Measurements from ENCODE around the gene DUS1L.

DUS1L gene

GRCh38 chr17:82065638-82066303, at the start of gene DUS1L:
Gene DUS1L, minus strand, starts transcription at chr17:82065804. Its CDS starts 745 bp downstream, at chr17:82065059.
- peak; percentile 78 for DNase-seq

- DNase-seq: no peak
Measured at GRCh38 chr17:82114872-82115271, 49.3 kb upstream of the DUS1L start.

- no peak for DNase-seq
Measured at GRCh38 chr17:82114447-82114846, 48.8 kb upstream of the DUS1L start.

GRCh38 chr17:82113941-82114340, 48.3 kb upstream of the DUS1L start:
- no peak for DNase-seq

- DNase-seq: no peak
Measured at GRCh38 chr17:82113422-82113821, 47.8 kb upstream of the DUS1L start.

- peak; percentile 61 for DNase-seq
Measured at GRCh38 chr17:82112914-82113311, 47.3 kb upstream of the DUS1L start.

- no peak for DNase-seq
Measured at GRCh38 chr17:82112181-82112913, 46.7 kb upstream of the DUS1L start.

- no peak for DNase-seq
Measured at GRCh38 chr17:82110298-82110697, 44.7 kb upstream of the DUS1L start.

- no peak for DNase-seq
Measured at GRCh38 chr17:82108961-82109475, 43.4 kb upstream of the DUS1L start.

- no peak for DNase-seq
Measured at GRCh38 chr17:82108496-82108945, 42.9 kb upstream of the DUS1L start.

GRCh38 chr17:82108038-82108437, 42.4 kb upstream of the DUS1L start:
- no peak for DNase-seq

- DNase-seq: peak; percentile 63
Measured at GRCh38 chr17:82107341-82107860, 41.8 kb upstream of the DUS1L start.

- DNase-seq: no peak
Measured at GRCh38 chr17:82106688-82107305, 41.2 kb upstream of the DUS1L start.

GRCh38 chr17:82105882-82106687, 40.5 kb upstream of the DUS1L start:
- peak; percentile 94 for DNase-seq

GRCh38 chr17:82105417-82105881, 39.8 kb upstream of the DUS1L start:
- DNase-seq: no peak

GRCh38 chr17:82104797-82105416, 39.3 kb upstream of the DUS1L start:
- DNase-seq: no peak

GRCh38 chr17:82103553-82104451, 38.2 kb upstream of the DUS1L start:
- DNase-seq: no peak

- no peak for DNase-seq
Measured at GRCh38 chr17:82101767-82102679, 36.4 kb upstream of the DUS1L start.

GRCh38 chr17:82101301-82101715, 35.7 kb upstream of the DUS1L start:
- DNase-seq: no peak

Data from hematopoietic multipotent progenitor cell treated with erythropoietin and hydrocortisone succinate and interleukin-3 and kit ligand, for 4 days (in vitro differentiated cells).